IPS DF 6.9 (cell line): ENCODE results near the gene DNAL4.

Experiments
- DNase-seq: peaks from one replicate; pipeline ENCODE4 v3.0.0-alpha.2; 2013; ENCODE audit warnings: low read depth, low spot score
- H3K27ac ChIP-seq: one replicate; pipeline ENCODE4 v1.5.1; 2013; ENCODE audit warnings: low read length, control low read depth
- H3K27me3 ChIP-seq: 2 replicates; pipeline ENCODE4 v1.6.1; 2013; ENCODE audit warnings: mild to moderate bottlenecking, low read length; ENCODE audit not compliant: control insufficient read depth, insufficient read depth
- H3K36me3 ChIP-seq: 2 replicates; pipeline ENCODE4 v1.6.1; 2013; ENCODE audit warnings: low read length; ENCODE audit not compliant: control insufficient read depth, insufficient read depth
- H3K4me1 ChIP-seq: 2 replicates; pipeline ENCODE4 v1.6.1; 2013; ENCODE audit warnings: low read length; ENCODE audit not compliant: control insufficient read depth, insufficient read depth
- H3K4me3 ChIP-seq: 2 replicates; pipeline ENCODE4 v1.5.1; 2013; ENCODE audit warnings: mild to moderate bottlenecking, low read length
- H3K9me3 ChIP-seq: 2 replicates; pipeline ENCODE4 v1.6.1; 2013; ENCODE audit warnings: low read length, inconsistent platforms; ENCODE audit not compliant: control insufficient read depth, insufficient read depth
- WGBS: extraction: QIAGEN DNeasy Blood & Tissue Kit; methylation state at CpG from one replicate; pipeline ENCODE4 v1.1.7; 2013; ENCODE audit warnings: mixed read lengths, missing lambda C conversion rate; ENCODE audit not compliant: insufficient read length, insufficient coverage; 5-methylcytosine and 5-hydroxymethylcytosine counted together

Gene DNAL4

DNA sequence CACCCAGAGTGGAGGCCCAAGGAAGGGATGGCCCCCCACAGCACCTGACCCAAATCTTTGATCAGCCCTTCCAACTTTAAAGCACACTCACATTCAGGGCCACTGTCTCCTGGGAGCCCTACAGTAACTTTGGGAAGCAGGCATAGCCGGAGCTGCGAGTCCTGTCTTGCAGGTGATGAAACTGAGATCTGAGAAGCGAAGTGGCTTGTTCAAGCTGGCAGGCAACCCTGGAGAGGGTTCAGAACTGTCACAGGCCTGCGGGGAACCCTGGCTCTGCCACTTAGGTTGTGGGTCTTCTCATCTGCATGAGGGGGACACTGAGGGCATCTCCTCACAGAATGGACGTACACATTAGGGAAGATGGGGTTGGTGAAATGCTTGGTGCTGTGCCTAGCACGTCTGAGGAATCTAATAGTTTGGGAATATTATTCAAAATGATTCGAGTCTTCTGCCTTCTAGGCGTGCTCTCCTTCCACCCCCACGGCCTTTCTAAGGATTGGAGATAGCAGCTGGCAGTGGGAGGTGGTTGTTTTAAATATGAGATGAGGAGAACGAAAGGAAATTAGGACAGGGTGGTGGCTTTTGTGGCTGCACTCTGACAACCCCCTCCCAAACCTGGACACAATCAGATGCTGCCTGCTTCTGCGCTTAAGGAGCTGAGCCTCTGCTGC, 19.3 kb downstream of the DNAL4 start:
- DNase-seq: no peak
- H3K36me3 ChIP-seq: no peaks in the 10 kb centered on the region
- H3K4me1 ChIP-seq: peaks cover 2% of the 10 kb centered on the region
- H3K9me3 ChIP-seq: no peaks in the 10 kb centered on the region
- no peak overlapping the region for H3K27ac ChIP-seq
- no peaks in the 10 kb centered on the region for H3K27me3 ChIP-seq
- WGBS: no CpG with 5 or more reads among the region's 11 CpGs
- H3K4me3 ChIP-seq: no peak overlapping the region

DNA sequence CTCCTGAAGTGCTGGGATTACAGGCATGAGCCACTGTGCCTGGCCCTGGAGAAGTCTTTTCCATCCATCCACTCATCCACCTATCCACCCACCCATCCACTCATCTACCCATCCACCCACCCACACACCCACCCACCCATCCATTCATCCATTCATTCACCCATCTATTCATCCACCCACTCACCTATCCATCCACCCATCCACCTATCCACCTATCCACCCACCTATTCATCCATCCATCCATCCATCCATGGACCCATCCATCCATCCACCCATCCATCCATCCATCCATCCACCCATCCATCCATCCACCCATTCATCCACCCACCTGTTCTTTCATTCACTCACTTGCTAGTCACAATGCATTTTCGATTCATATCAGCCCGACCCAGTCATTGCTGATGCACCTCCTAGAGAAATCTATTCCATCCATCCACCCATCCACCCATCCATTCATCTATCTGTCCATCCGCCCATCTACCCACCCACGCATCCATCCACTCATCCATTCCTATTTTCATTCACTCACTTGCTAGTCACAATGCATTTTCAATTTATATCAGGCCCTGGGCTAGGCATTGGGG, 20.5 kb downstream of the DNAL4 start:
- Histone ChIP-seq H3K4me1 (peaks cover 2% of the 10 kb centered on the region), H3K9me3 (no peaks in the 10 kb centered on the region), H3K27me3 (no peaks in the 10 kb centered on the region), H3K27ac (no peak overlapping the region), H3K4me3 (no peak overlapping the region), H3K36me3 (no peaks in the 10 kb centered on the region)
- 80% methylated on average over 1 of the region's 4 CpGs for WGBS
- DNase-seq: no peak

DNA sequence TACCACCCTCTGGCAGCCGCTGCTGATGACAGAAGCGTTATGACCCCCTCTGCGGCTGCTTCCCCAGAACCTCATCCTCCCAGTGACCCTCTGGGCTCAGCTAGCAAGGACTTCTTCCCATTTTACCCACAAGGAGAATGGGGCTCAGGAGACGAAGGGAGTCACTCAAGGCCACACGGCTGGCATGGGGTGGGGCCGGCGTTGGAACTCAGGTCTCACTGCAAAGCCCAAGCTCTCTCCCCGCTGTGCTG, 21.4 kb downstream of the DNAL4 start:
- Histone ChIP-seq H3K27me3 (no peaks in the 10 kb centered on the region), H3K27ac (no peak overlapping the region), H3K9me3 (no peaks in the 10 kb centered on the region), H3K4me3 (no peak overlapping the region), H3K36me3 (no peaks in the 10 kb centered on the region), H3K4me1 (peaks cover 2% of the 10 kb centered on the region)
- WGBS: no CpG with 5 or more reads among the region's 8 CpGs
- no peak for DNase-seq

GRCh38 chr22:38770257-38770949, 23.5 kb downstream of the DNAL4 start:
- DNase-seq: no peak
- H3K27me3 ChIP-seq: no peaks in the 10 kb centered on the region
- H3K27ac ChIP-seq: no peak overlapping the region
- H3K36me3 ChIP-seq: no peaks in the 10 kb centered on the region
- WGBS: no CpG with 5 or more reads among the region's 16 CpGs
- H3K4me3 ChIP-seq: no peak overlapping the region
- H3K9me3 ChIP-seq: no peaks in the 10 kb centered on the region
- H3K4me1 ChIP-seq: no peaks in the 10 kb centered on the region; the same call in 1 of the 2 replicates

DNA sequence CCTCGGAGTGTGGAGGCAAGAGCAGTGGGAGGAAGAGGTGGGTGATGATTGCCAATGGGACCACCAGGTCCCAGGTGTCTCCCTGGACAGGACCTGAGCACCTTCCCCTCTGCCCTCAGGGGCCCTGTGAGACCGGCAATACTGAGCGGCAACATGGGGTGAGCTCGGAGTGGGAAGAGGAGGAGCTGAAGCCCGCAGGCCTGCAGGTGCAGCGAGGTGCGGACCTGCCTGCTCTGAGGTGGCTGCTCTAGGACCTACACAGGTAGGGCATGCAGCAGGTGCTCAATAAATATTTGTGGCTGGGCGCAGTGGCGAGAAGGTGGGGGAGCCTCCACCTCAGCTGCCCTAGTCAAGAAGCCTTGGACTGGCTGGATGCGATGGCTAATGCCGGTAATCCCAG, 25.9 kb downstream of the DNAL4 start:
- no peak overlapping the region for H3K27ac ChIP-seq
- H3K9me3 ChIP-seq: no peaks in the 10 kb centered on the region
- no peak overlapping the region for H3K4me3 ChIP-seq
- H3K4me1 ChIP-seq: no peaks in the 10 kb centered on the region
- DNase-seq: no peak
- H3K36me3 ChIP-seq: no peaks in the 10 kb centered on the region
- H3K27me3 ChIP-seq: no peaks in the 10 kb centered on the region
- WGBS: no CpG with 5 or more reads among the region's 11 CpGs

DNA sequence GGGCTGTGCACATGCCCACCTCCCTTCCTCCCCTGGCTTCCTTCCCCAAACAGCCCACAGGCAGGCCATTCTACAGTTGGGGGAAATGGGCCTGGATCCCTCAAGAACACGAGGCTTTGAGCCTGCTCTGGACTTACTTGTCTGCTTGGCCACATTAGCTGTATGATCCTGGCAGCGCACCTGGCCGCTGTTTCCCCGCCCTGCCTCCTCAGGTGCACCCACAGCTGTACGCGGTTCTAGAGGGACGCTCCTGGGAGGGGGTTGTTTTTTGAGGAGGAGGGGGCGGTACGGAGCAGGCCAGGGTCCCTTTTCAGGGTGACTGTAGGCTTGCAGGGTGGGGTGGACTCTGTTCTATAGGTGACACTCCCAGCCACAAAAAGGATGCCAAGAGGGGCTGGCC, 26.6 kb downstream of the DNAL4 start:
- WGBS: no CpG with 5 or more reads among the region's 9 CpGs

DNA sequence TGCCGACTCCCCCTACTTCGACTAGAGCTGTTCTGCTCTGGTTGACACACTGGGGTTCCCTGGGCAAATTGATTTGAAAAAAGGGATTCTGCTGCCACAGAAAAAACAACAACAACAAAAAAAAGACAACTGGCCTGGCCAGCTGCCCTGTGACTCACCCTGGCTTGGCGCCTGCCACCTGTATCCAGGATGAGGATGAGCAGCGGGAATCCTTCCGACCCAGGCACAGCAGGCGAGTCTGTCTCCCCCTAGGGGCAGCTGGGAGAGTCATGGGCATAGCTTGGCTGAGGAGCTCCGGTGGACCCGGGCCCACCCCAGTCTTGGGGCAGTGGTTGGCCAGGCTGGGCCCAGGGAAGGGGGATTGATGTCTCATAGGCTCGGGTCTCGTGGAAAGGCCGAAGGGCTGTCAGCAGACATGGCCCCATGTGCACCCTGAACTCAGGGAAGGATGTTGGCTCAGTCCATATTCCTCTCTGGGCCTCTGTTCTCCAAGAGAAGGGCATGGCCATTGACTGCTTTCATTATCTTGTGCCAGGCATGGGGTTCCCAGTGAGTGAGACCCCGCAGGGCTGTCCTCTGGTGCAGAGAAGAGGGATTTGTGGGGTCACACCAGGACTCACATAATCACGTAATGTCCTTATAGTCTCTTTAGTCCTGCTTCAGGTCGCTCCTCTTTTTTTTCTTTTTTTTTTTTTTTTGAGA, 27.7 kb downstream of the DNAL4 start:
- Histone ChIP-seq H3K27ac (no peak overlapping the region), H3K4me1 (no peaks in the 10 kb centered on the region), H3K9me3 (no peaks in the 10 kb centered on the region), H3K36me3 (no peaks in the 10 kb centered on the region), H3K27me3 (no peaks in the 10 kb centered on the region), H3K4me3 (no peak overlapping the region)
- peak; percentile 70 for DNase-seq
- no CpG with 5 or more reads among the region's 14 CpGs for WGBS

More for the DNA sequence above, 26.6 kb downstream of the DNAL4 start:
- no peaks in the 10 kb centered on the region for H3K4me1 ChIP-seq
- no peaks in the 10 kb centered on the region for H3K36me3 ChIP-seq
- no peaks in the 10 kb centered on the region for H3K27me3 ChIP-seq
- H3K27ac ChIP-seq: no peak overlapping the region
- DNase-seq: no peak
- no peaks in the 10 kb centered on the region for H3K9me3 ChIP-seq
- H3K4me3 ChIP-seq: no peak overlapping the region

- Histone ChIP-seq H3K27me3 (no peaks in the 10 kb centered on the region), H3K4me3 (no peak overlapping the region), H3K9me3 (no peaks in the 10 kb centered on the region), H3K27ac (no peak overlapping the region), H3K36me3 (no peaks in the 10 kb centered on the region), H3K4me1 (no peaks in the 10 kb centered on the region)
- no peak for DNase-seq
- no CpG with 5 or more reads among the region's 11 CpGs for WGBS
Observed at GRCh38 chr22:38762551-38762983, 31.4 kb downstream of the DNAL4 start.

DNA sequence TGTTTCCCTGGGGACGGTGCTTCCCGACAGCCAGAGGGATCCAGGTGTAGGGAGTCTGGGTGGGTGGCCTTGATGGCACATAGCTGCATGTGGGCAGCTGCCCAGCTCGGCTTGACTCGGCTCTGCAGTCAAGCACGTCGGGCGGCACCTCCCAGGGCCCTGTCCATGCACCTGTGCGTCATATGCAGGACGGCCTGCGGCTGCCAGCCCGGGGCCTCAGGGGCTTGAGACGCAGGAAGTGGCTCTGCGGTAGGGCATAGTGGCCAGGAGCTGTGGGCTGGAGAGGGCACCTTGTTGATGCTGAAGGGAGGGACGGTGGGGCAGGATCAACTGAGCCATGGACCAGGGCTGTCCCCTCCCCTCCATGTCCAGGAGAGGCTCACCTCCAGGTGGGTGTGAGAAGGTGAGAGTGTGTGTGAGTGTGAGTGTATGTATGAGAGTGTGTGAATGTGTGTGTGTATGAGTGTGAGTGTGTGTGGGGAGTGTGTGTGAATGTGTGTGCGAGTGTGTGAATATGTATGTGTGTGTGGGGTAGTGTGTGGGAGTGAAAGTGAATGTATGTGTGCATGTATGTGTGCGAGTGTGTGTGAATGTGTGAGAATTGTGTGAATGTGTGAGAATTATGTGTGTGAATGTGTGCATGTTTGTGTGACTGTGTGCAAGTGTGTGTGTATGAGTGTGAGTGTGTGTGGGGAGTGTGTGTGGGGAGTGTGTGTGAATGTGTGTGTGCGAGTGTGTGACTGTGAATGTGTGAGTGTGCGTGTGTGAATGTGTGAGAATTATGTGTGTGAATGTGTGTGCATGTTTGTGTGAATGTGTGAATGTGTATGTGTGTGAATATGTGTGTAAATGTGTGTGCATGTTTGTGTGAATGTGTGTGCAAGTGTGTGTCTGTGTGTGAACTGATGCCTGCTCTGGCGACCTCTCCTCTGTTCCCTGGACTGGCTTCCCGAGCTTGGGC, 32.5 kb downstream of the DNAL4 start:
- H3K4me1 ChIP-seq: no peaks in the 10 kb centered on the region

More for the DNA sequence above, 32.5 kb downstream of the DNAL4 start:
- over 99% methylated on average over 4 of the region's 20 CpGs for WGBS
- Histone ChIP-seq H3K27me3 (no peaks in the 10 kb centered on the region), H3K36me3 (no peaks in the 10 kb centered on the region), H3K9me3 (no peaks in the 10 kb centered on the region), H3K27ac (no peak overlapping the region), H3K4me3 (no peak overlapping the region)
- no peak for DNase-seq
